Mesothelial cell of epicardium (in vitro differentiated cells): Measurements from ENCODE around the gene SPARC. TPM values are rescaled to one million over a fixed set of nuclear protein-coding genes. Genes with fewer than 3 reads are reported as not detected.
"Not testable (repeated sequence)": the region's sequence is repeated elsewhere in the genome, so short reads cannot be mapped to it uniquely, and the experiment has no call there.

Experiments
- DNase-seq, 2 experiments: peaks; one replicate each; pipeline ENCODE4 v3.0.0; 2021; ENCODE audit warnings: low spot score in 2 of 2; ENCODE audit not compliant: unreplicated experiment in 2 of 2
- H3K27ac Mint-ChIP-seq: 2 replicates; pipeline ENCODE4 v1.8.0; 2021; ENCODE audit warnings: mixed read lengths
- H3K27me3 Mint-ChIP-seq: 2 replicates; pipeline ENCODE4 v1.8.0; 2021; ENCODE audit warnings: low read depth, mixed read lengths
- H3K36me3 Mint-ChIP-seq: 2 replicates; pipeline ENCODE4 v1.8.0; 2021; ENCODE audit warnings: mixed read lengths
- H3K4me1 Mint-ChIP-seq: 2 replicates; pipeline ENCODE4 v1.8.0; 2021; ENCODE audit warnings: mixed read lengths
- H3K4me3 Mint-ChIP-seq: 2 replicates; pipeline ENCODE4 v1.8.0; 2021; ENCODE audit warnings: mild to moderate bottlenecking, moderate library complexity, mixed read lengths
- H3K9me3 Mint-ChIP-seq: 2 replicates; pipeline ENCODE4 v1.8.0; 2021; ENCODE audit warnings: mixed read lengths
- total RNA-seq: library from RNA; stranded (reverse); gene quantifications from 3 replicates; pipeline ENCODE4 v1.2.1, GENCODE V29; 2021
- TF ChIP-seq, protein P1 (sequence below): fragments of 200-600 bp; sonication (generic); IDR thresholded peaks from one replicate; pipeline ENCODE4 v1.5.0; 2021; ENCODE audit warnings: antibody characterized with exemption; ENCODE audit not compliant: unreplicated experiment

Gene SPARC, protein sequence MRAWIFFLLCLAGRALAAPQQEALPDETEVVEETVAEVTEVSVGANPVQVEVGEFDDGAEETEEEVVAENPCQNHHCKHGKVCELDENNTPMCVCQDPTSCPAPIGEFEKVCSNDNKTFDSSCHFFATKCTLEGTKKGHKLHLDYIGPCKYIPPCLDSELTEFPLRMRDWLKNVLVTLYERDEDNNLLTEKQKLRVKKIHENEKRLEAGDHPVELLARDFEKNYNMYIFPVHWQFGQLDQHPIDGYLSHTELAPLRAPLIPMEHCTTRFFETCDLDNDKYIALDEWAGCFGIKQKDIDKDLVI
- 2,843 to 2,896 TPM (median 2,890 TPM) in 3 replicates for total RNA-seq

DNA sequence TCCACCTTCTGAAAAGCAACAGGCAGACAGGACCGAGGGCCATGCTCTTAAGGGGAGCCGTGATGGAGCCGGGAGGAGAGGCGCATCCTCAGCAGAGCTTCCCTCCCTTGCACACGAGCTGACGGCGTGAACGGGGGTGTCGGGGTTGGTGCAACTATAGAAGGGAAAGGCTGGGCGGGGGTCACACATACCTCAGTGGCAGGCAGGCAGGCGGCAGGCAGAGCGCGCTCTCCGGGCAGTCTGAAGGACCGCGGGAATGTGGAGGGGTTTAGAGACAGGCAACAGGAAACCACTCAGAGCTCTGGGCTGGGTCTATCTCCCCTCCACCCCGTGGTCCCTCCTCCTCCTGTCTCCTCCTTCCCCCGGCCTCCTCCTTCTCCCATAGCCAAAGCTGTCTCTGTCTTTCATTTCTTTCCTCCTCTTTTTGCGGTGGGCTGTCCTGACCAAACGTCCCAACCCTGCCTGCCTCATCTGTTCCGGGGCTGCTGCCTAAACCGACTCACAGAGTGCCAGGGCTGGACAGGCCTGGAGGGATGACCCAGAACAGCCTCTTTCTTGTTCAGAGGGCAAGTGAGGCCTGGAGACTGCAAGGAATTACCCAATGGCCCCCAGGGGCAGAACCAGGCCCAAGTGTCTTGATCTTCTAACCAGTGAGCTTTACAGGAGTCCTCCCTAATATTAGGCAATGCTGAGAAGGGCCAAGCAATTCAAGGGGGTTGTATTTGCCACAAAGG lies at the start of gene SPARC:
Gene SPARC, minus strand, starts transcription at position 242 of the 734 bp plus-strand sequence. CDS start 10,727 bp downstream, outside the sequence.
- Mint-ChIP-seq H3K4me3 (peak within 1 kb of the TSS; percentile 91), H3K36me3 (peaks cover 3% of the 10 kb centered on the region), H3K27me3 (no peaks in the 10 kb centered on the region), H3K27ac (peak within 1 kb of the TSS; percentile 98), H3K9me3 (no peaks in the 10 kb centered on the region), H3K4me1 (peaks cover 40% of the 10 kb centered on the region)
- DNase-seq: peak; percentile 70 to 82
- TF ChIP-seq, protein P1, sequence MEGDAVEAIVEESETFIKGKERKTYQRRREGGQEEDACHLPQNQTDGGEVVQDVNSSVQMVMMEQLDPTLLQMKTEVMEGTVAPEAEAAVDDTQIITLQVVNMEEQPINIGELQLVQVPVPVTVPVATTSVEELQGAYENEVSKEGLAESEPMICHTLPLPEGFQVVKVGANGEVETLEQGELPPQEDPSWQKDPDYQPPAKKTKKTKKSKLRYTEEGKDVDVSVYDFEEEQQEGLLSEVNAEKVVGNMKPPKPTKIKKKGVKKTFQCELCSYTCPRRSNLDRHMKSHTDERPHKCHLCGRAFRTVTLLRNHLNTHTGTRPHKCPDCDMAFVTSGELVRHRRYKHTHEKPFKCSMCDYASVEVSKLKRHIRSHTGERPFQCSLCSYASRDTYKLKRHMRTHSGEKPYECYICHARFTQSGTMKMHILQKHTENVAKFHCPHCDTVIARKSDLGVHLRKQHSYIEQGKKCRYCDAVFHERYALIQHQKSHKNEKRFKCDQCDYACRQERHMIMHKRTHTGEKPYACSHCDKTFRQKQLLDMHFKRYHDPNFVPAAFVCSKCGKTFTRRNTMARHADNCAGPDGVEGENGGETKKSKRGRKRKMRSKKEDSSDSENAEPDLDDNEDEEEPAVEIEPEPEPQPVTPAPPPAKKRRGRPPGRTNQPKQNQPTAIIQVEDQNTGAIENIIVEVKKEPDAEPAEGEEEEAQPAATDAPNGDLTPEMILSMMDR: no peak

DNA sequence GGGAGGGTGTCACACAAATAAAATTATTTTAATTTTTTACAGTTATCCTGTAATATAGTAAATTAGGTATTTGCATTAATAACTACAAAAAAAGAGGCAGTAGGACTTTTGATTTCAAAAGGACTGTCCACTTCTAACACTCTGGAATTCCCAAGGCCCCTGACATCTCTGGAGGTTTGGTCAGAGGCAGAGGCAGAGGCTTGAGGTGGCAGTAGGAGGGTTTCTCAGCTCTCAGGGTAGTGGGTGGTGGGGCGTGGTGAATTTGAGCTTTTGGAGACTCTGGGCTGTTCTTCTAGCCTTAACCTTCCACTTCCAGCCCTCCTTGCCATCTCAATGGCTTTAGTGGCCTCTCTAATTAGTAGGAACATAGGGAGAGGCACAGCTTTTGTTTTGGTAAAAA lies 48.9 kb upstream of the SPARC start:
- Mint-ChIP-seq H3K9me3 (no peaks in the 10 kb centered on the region), H3K27me3 (no peaks in the 10 kb centered on the region), H3K27ac (no peak overlapping the region), H3K4me1 (peaks cover 18% of the 10 kb centered on the region), H3K36me3 (no peaks in the 10 kb centered on the region), H3K4me3 (no peak overlapping the region)
- TF ChIP-seq, protein P1: no peak
- DNase-seq: no peak

DNA sequence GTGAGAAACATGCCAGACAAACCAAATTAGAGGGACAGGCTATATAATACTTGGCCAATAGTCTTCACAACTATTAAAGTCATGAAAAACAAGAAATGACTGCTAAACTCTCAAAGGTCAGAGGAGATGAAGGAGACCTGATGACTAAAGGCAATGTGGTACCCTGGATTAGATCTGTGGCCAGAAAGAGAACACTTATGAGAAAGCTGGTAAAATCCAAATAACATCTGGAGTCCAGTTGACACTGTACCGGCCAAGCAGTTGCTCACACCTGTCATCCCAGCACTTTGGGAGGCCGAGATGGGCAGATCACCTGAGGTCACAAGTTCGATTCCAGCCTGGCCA lies 47.3 kb upstream of the SPARC start:
- DNase-seq: no peak
- Mint-ChIP-seq H3K4me1 (peaks cover 3% of the 10 kb centered on the region), H3K27ac (no peak overlapping the region), H3K4me3 (no peak overlapping the region), H3K9me3 (peaks cover 12% of the 10 kb centered on the region), H3K36me3 (peaks cover 9% of the 10 kb centered on the region), H3K27me3 (no peaks in the 10 kb centered on the region)
- TF ChIP-seq, protein P1: no peak

DNA sequence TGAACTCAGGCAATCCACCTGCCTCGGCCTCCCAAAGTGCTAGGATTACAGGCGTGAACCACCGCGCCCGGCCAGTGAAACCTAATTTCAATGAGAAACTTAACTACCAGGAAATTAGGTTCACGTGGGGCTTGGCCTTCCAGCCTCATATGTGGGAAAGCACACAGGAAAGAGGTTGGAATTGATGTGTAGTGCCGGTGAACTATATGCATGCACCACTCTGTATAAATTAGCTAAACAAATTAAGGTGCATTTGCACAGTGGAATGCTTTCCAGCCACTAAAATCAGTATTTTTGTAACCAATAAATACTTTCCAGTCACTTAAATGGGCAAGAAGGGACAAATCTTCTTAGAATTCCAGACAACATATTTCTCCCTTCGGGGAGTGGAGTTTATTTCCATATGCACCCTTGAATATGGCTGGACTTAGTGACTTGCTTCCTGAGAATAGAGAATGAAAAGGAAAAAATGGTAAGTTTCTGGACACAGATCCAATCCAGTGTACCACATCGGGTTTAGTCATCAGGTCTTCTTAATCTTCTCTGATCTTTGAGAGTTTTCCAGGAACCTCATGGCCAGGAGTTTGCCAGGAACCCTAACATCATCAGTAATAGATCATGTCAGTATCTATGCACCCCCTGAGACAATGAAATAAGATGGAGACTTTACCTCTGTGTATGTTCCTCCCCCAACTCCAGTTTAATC lies 46.8 kb upstream of the SPARC start:
- Mint-ChIP-seq H3K27me3 (no peaks in the 10 kb centered on the region), H3K4me3 (no peak overlapping the region), H3K36me3 (peaks cover 9% of the 10 kb centered on the region), H3K27ac (no peak overlapping the region), H3K9me3 (peaks cover 12% of the 10 kb centered on the region), H3K4me1 (peaks cover 2% of the 10 kb centered on the region)
- no peak for DNase-seq
- TF ChIP-seq, protein P1: no peak

DNA sequence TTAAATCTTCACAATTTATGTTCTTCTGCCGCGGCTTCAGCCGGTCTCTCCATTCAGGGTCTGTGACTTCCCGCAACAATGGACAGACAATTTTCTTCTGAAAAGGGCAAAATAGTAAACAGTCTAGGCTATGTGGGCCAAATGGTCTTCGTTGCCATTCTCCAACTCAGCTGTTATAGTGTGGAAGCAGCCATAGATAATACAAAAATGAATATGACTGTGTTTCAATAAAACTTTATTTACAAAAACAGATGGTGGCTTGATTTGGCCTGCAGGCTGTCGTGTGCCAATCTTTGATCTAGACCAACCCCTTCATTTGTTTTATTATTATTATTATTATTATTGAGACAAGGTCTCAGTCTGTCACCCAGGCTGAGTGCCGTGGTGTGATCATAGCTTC lies 43.7 kb upstream of the SPARC start:
- Mint-ChIP-seq H3K9me3 (peaks cover 18% of the 10 kb centered on the region), H3K4me3 (no peak overlapping the region), H3K27ac (no peak overlapping the region), H3K27me3 (no peaks in the 10 kb centered on the region), H3K4me1 (no peaks in the 10 kb centered on the region), H3K36me3 (peaks cover 12% of the 10 kb centered on the region)
- TF ChIP-seq, protein P1: no peak
- DNase-seq: no peak

DNA sequence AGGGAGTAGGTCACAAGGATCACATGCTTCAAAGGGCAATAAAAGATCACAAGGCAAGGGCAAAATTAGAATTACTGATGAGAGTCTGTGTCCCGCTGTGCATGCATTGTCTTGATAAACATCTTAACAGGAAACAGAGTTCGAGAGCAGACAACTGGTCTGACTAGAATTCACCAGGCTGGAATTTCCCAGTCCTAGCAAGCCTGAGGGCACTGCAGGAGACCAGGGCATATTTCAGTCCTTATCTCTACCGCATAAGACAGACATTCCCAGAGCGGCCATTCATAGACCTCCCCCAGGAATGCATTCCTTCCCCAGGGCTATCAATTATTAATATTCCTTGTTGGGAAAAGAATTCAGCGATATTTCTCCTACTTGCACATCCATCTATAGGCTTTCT lies 42.9 kb upstream of the SPARC start:
- not testable (repeated sequence) for H3K27me3 Mint-ChIP-seq, H3K4me1 Mint-ChIP-seq, H3K27ac Mint-ChIP-seq, H3K4me3 Mint-ChIP-seq, DNase-seq
- Mint-ChIP-seq H3K9me3 (peaks cover 18% of the 10 kb centered on the region), H3K36me3 (peaks cover 12% of the 10 kb centered on the region)
